ENCODE data around the gene PCGF2. TPM values are rescaled to one million over a fixed set of nuclear protein-coding genes. Genes with fewer than 3 reads are reported as not detected.

PCGF2 gene
- total RNA-seq, 6 donors from 2014 or later = 14.6 to 51.7 (median 31.9) TPM

DNA sequence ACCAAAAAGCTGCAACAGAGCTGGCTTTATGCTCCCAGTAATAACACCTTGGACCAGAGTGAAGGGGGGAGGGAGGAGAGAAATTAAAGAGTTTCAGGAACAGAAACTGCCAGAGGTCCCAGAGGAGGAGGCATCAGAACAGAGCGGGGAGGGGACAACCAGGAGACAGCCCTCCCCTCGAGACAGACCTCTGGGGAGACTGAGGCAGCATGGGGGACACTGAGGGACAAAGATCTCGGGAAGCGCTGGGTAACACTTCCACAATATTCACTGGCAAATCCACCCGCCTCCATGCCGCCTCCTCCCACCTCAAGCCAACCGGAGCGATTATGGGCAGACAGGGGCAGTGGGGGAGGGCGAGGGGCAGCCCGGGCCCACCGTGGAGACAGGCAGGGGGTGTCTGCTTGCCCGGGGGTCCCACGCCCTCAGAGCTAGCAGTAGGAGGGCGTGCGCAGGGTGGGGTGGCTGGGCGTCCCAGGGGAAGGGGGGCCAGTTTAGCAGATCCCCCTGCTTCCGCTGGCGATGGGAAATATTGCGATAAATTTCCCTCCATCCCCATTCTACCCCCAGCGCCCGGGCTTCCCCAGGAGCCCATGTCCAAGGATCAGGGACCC is 1.2 kb downstream of the PCGF2 start:
- ATAC-seq (ENCODE audit: low FRiP score in 2 of 2) = no peak
- Histone ChIP-seq H3K4me1 (peaks cover 69 to 90% (median 89%) of the 10 kb centered on the region in 4 donors), H3K27me3 (peaks cover 0 to 14% (median 2%) of the 10 kb centered on the region in 4 donors), H3K4me3 (peak overlapping the region; percentile 84 to 97 (median 86)), H3K9me3 (no peaks in the 10 kb centered on the region), H3K36me3 (no peaks in the 10 kb centered on the region), H3K27ac (peak overlapping the region; percentile 89 to 95 (median 92))
- TF ChIP-seq EP300 (IDR thresholded peaks at IDR 0.05) = no peak
- TF ChIP-seq, protein P1, sequence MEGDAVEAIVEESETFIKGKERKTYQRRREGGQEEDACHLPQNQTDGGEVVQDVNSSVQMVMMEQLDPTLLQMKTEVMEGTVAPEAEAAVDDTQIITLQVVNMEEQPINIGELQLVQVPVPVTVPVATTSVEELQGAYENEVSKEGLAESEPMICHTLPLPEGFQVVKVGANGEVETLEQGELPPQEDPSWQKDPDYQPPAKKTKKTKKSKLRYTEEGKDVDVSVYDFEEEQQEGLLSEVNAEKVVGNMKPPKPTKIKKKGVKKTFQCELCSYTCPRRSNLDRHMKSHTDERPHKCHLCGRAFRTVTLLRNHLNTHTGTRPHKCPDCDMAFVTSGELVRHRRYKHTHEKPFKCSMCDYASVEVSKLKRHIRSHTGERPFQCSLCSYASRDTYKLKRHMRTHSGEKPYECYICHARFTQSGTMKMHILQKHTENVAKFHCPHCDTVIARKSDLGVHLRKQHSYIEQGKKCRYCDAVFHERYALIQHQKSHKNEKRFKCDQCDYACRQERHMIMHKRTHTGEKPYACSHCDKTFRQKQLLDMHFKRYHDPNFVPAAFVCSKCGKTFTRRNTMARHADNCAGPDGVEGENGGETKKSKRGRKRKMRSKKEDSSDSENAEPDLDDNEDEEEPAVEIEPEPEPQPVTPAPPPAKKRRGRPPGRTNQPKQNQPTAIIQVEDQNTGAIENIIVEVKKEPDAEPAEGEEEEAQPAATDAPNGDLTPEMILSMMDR (IDR thresholded peaks at IDR 0.05) = no peak
- no peak for TF ChIP-seq POLR2A (IDR thresholded peaks at IDR 0.05)
- no peak for TF ChIP-seq POLR2AphosphoS5 (IDR thresholded peaks at IDR 0.05)
- DNase-seq = peak in 1 of 2 donors; percentile 80
- whole genome bisulfite sequencing, 2 donors = 6 to 10% methylated on average over 4 to 18 of the region's 21 CpGs

DNA sequence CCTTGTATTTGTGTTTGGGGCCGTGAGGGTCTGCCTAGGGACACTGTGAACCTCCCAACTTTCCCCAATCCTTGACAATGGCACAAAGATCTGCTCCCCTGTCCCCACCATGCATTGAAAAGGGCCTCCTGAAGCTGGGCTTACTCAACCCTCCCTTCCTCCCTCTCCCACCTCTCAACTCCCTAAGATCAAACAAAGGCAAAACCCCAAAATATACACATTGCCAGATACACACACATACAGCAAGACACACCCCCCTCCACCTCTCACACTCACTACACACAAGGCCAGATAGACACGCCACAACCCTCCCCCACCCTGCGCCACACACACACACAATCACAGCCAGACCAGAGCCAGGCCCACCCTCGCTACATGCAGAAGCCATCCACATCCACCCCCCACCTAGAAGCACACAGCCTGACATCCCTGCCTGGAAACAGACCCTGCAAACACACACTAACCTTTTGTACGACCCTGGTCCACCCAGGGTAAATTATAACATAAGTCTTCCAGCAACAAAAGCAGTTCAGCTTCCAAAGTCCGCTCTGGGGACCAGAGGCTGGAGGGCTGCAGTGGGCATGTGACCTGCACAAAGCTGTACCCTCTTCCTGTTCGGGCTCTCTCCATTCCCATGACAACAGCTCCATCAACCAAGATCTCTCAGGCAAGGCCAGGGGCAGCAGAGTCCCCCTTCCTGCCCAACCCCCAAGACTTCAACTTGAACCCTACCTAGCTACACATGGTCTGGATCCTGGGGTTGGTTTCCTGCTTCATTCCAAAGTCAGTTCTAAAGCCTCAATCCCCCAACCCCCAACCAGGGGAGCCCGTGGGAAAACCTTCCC is 1.9 kb downstream of the PCGF2 start:
- DNase-seq (no peak), ATAC-seq (ENCODE audit: low FRiP score in 2 of 2) (no peak)
- Histone ChIP-seq H3K4me1 (peaks cover 70 to 93% (median 92%) of the 10 kb centered on the region in 4 donors), H3K36me3 (no peaks in the 10 kb centered on the region), H3K27ac (peak overlapping the region; percentile 89 to 95 (median 92)), H3K9me3 (no peaks in the 10 kb centered on the region), H3K4me3 (peak overlapping the region in 3 of 4 donors; percentile 84 to 86 (median 85)), H3K27me3 (peaks cover 0 to 14% (median 2%) of the 10 kb centered on the region in 4 donors)
- TF ChIP-seq EP300 (IDR thresholded peaks at IDR 0.05) (no peak), POLR2AphosphoS5 (IDR thresholded peaks at IDR 0.05) (no peak), POLR2A (IDR thresholded peaks at IDR 0.05) (no peak)
- TF ChIP-seq, protein P1 (IDR thresholded peaks at IDR 0.05) = no peak
- 44% methylated on average over 8 of the region's 8 CpGs for WGBS, 2 donors

DNA sequence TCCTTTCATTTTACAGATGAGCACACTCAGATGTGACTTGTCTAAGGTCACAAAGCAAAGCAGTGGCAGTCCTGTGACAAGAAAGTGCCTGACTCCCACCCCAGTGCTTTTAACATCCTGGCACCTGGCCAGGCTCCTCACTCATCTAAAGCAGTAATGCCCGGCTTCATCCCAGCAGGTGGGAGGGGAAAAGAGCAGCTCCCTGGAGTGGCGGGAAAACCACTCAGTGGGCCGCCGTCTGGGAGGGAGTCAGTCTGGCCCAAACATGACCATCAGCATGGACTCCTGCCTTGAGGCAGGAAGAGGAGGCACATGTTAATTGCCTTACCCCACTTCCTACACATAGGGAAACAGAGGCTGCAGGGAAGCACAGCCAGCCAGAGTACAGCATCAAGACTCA is 2.6 kb downstream of the PCGF2 start:
- Histone ChIP-seq H3K27me3 (peaks cover 0 to 14% (median 2%) of the 10 kb centered on the region in 4 donors), H3K9me3 (no peaks in the 10 kb centered on the region), H3K4me1 (peaks cover 63 to 86% (median 86%) of the 10 kb centered on the region in 4 donors), H3K27ac (peak overlapping the region in 2 of 4 donors; percentile 93 to 95), H3K36me3 (no peaks in the 10 kb centered on the region), H3K4me3 (peak overlapping the region in 1 of 4 donors; percentile 85)
- no peak for ATAC-seq (ENCODE audit: low FRiP score in 2 of 2)
- TF ChIP-seq EP300 (IDR thresholded peaks at IDR 0.05) (no peak), POLR2AphosphoS5 (IDR thresholded peaks at IDR 0.05) (no peak)
- 48 to 56% methylated on average over 4 of the region's 4 CpGs for WGBS, 2 donors
- no peak for DNase-seq

DNA sequence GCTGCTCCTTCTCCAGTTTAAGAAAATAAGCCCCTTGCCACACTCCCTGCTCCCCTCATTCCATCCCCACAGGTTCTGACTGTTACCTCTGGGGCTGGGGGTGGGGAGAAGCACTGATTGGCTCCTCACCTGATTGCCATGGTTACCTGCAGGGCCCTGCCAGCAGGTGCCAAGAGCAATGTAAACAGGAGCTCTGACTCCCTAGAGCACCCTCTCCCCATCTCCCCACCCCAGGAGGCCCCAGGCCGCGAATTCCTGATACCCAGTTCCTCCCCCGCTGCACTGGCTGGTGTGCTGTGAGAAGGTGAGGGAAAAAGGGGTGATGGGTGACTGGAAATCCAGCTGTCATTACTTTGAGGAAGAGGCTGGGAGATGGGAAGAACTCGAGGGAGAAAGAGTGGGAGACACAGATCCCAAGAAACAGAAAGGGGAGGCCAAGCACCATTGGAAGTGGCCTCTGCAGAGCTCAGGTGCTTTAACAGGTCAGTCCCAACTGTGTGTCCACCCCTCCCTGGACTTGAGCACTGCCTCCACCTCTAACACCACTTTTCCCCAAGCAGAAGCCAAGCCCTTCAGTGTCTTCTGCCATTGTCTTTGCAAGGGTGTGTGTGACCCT is 4.5 kb downstream of the PCGF2 start:
- H3K4me3 ChIP-seq = no peak overlapping the region
- no peaks in the 10 kb centered on the region for H3K9me3 ChIP-seq
- H3K36me3 ChIP-seq = peaks cover 3 to 17% (median 14%) of the 10 kb centered on the region in 4 donors
- ATAC-seq (ENCODE audit: low FRiP score in 2 of 2) (no peak), DNase-seq (peak in 1 of 2 donors; percentile 55)
- peak overlapping the region in 3 of 4 donors; percentile 18 to 85 (median 25) for H3K27ac ChIP-seq
- peaks cover 48 to 69% (median 67%) of the 10 kb centered on the region in 4 donors for H3K4me1 ChIP-seq
- TF ChIP-seq EP300 (IDR thresholded peaks at IDR 0.05) (no peak), POLR2A (IDR thresholded peaks at IDR 0.05) (no peak), POLR2AphosphoS5 (IDR thresholded peaks at IDR 0.05) (no peak)
- TF ChIP-seq, protein P1 (IDR thresholded peaks at IDR 0.05) = no peak
- WGBS, 2 donors = 50 to 58% methylated on average over 4 of the region's 4 CpGs
- H3K27me3 ChIP-seq = peaks cover 0 to 13% (median under 1%) of the 10 kb centered on the region in 4 donors
